Measurements from ENCODE around the gene ABCC8.

DNA sequence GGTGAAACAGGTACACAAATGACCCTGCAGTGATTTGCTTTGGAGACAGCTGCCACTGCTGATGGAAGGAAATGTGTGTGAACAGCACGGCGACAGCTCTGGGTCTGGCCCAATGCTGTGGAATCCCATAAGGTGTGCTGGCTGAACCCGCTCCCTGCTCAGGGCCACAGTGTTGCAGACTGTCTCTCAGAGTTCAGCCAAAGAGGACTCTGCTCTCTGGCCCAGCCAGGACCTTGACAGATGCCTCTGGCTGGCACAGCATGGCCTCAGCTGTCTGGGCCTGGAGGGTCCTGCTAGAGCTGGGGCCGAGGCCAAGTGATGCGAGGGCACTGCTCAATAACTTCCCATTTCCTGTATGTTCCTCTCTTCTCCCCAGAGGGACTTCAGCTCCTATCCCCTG is 5.3 kb upstream of the ABCC8 start:
- TF ChIP-seq, protein P1, sequence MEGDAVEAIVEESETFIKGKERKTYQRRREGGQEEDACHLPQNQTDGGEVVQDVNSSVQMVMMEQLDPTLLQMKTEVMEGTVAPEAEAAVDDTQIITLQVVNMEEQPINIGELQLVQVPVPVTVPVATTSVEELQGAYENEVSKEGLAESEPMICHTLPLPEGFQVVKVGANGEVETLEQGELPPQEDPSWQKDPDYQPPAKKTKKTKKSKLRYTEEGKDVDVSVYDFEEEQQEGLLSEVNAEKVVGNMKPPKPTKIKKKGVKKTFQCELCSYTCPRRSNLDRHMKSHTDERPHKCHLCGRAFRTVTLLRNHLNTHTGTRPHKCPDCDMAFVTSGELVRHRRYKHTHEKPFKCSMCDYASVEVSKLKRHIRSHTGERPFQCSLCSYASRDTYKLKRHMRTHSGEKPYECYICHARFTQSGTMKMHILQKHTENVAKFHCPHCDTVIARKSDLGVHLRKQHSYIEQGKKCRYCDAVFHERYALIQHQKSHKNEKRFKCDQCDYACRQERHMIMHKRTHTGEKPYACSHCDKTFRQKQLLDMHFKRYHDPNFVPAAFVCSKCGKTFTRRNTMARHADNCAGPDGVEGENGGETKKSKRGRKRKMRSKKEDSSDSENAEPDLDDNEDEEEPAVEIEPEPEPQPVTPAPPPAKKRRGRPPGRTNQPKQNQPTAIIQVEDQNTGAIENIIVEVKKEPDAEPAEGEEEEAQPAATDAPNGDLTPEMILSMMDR (conservative IDR thresholded peaks at IDR 0.05 in 1 of 2, IDR thresholded peaks at IDR 0.05 in 1 of 2; ENCODE audit: extremely low read depth in 1 of 2, insufficient read depth in 1 of 2, low read depth in 1 of 2, low read length in 2 of 2) = no peak
- no peak for TF ChIP-seq EZH2 (IDR thresholded peaks at IDR 0.05; ENCODE audit: borderline replicate concordance, low read length)

Data from mammary epithelial cell (primary cell).